ENCODE measurements around the gene SYT5.
"Not testable (repeated sequence)": the region's sequence is repeated elsewhere in the genome, so short reads cannot be mapped to it uniquely, and the experiment has no call there.

Gene SYT5

DNA sequence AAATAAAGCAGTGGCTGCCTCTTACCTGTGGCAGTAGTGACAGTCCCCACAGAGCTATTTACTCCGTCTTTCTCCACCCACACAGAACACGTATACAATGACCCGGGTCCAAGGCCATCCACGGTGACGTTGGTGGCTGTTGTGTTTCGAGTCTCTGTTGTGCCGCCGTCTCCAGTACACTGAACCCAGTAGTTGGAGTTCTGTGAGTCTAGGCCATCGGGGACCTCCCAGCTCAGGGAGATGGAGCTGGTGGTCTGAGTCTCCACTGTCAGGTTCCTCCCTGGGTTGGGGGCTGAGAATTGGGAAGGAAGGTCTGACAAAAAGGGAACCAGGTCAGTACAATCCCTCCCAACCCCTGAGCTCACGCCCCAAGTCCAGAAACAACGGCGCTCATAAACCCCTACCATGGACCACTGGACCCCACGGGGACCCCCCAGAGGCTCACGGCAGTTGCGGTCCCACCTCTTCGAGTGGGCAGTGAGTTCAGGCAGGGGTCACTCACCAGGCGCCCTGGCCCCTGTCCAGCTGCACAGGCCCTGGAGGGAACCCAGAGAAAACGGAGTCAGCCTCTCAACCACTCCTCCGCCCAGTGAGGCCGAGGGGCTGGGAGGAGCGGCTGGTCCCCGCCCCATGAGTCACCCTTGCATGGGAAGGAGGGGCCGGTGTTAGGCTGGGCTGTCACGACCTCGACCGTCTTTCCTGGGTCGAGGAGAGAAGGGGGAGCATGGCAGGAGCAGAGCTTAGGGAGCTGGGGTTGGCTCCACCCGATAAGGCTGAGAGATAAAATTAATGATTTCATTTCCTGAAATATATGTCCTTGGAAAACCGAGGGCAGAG lies 26.8 kb upstream of the SYT5 start:
- DNase-seq = peak in 1 of 2 donors; percentile 56

DNA sequence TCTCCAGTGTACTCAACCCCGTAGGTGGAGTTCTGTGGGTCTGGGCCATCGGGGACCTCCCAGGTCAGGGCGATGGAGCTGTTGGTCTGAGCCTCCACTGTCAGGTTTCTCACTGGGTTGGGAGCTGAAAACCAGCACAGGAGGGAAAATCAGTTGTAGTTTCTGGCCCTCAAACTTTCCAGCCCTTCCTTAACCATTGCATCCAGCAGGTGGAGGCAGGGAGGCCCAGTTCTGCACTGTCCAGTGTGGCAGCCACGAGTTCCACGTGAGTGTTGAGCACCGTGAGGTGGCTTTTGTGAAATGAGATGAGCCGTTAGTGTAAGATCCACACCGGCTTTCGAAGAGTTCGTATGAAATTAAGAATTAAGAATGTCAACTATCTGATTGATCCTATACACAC lies 22.1 kb upstream of the SYT5 start:
- not testable (repeated sequence) for DNase-seq

DNA sequence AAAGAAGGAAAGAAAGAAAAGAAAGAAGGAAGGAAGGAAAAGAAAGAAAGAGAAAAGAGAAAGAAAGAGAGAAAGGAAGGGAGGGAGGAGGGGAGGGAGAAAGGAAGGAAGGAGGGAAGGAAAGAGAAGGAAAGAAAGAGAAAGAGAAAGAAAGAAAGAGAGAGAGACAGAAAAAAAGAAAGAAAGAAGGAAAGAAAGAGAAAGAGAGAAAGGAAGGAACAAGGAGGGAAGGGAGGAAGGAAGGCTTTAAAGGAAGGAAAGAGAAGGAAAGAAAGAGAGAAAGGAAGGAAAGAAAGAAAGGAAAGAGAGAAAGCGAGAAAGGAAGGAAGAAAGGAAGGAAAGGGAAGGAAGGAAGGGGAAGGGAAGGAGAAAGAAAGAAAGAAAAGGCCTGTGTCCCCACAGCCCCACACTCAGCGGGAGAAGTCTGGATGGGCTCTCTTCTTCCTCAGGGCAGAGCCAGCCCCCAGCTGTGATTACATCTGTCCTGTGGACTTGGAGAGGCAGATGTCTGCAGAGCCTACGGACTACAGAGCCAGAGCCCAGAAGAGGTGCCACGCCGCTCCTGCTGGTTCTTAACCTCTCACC lies 19.6 kb upstream of the SYT5 start:
- DNase-seq = no peak

DNA sequence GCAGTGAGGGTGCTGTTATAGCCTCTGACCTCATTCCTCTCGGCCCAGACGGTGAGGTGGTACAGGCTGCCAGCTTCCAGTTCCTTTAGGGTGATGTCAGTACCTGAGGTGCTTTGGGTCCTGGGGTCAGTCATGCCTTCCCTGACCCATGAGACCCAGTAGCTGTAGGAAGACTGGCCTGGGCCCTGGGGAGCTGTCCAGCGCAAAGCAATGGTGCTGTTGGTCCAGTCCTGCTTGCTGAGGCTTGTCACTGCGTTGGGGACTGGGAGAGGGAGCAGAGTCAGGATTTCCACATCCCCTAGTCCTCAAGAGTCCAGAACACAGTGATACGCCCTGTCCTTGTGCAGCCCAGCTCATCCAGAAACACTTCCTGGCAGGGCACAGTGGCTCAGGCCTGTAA lies 18.6 kb upstream of the SYT5 start:
- no peak for DNase-seq

DNA sequence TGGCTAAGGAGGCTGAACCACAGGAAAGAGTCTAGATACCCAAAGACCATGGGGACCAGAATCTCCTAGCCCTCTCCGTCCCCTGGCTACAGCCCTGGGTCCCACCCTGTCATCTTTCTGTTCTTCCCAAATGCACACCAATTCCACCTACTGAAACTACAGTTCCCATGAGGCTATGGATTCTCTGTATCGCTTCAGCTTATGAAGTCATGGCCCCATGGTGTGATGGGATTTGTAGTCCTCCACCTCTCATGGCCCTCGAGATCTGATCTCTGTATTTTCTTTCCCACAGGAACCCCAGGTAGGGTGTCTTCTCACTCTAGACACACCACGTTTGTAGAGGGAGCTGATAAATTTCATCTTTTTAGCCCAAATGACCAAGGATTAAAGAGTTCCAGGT lies 17.4 kb upstream of the SYT5 start:
- DNase-seq = no peak

DNA sequence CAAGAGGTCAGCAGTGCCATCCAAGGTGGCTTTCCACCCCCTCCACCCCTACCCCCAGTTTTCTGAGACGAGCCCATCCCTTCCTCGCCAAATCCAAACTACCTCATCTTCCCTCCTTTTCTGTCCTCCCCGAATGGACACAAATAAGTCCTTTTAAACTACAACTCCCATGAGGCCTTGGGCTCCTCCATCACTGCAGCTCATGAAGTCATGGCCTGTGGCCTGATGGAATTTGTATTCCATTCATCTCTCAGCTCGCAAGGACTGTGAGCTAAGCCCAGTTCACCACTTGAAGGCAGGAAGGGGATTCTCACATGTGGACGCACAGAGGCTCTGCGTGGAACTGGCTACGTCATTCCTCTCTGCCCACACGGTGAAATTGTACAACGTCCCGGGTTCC lies 16.7 kb upstream of the SYT5 start:
- no peak for DNase-seq

DNA sequence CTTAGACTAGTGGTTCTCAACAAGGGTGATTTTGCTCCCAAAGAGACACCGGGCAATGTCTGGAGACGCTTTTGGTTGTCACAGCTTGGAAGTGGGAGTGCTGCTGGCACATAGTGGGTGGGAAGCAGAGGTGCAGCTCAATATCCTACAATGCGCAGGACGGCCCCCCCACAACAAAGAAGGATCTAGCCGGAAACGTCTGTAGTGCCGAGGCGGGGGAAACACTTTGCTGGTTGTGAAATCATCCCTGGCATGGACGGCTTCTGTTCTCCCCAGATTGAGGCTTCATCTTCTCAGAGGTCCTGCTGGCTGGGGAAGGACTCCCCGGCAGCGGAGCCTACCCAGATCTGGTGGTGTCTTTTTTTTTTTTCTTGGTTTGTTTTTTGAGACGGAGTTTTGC lies 13.4 kb upstream of the SYT5 start:
- DNase-seq = no peak

DNA sequence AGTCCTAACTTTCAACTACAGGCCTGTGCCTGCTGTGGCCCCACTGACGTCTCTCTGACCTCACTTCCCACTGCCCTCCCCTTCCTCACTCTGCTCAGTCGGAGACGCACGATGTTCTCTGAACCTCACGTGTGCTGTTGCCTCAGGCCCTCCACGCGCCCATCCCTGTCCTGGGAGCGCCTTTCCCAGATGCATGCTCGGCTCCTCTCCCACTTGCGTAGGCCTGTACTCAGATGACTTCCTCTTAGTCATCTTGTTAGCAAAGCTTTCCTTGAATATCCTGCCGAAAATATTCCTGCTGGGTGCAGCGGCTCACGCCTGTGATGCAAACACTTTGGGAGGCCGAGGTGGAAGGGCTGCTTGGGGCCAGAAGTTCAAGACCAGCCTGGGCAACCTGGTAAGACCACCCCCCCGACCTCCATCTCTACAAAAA lies 9.3 kb upstream of the SYT5 start:
- no peak for DNase-seq

DNA sequence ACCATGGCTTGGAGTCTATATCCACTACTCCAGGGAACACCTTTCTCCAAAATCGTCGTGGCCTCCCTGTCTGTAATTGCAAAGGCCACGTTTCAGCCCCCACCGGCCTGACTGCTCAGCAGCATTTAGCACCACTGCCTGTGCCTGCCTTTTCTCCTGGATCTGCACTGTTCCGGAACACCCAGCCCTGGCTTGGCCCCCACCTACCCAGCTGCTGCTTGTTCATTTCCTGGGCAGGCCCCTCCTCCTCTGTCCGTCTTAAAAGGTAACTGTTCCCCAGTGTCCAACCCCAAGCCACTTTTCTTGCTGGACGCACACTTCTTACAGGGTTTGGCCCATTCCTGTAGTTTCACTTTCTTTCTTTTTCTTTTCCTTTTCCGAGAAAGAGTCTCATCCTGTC lies 8.5 kb upstream of the SYT5 start:
- DNase-seq = no peak

DNA sequence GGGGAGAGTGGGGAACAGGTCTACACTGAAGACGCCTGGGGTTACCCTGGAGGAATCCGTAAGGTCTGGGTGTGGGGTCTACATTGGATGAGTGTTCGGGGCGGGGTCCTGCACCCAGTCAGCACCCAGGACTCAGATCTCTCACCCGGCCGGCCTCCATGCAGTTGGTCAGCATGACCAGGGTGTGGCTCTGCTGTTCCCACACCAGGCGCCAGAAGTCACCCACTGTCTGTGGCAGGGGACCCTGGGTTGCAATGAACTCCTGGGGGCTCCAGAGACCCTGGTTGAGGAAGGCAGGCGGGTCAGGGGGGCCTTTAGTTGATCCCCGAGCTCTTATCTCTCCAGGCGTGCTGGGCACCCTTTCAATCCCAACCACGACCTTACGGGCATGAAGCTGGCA lies 6.0 kb upstream of the SYT5 start:
- DNase-seq = no peak

DNA sequence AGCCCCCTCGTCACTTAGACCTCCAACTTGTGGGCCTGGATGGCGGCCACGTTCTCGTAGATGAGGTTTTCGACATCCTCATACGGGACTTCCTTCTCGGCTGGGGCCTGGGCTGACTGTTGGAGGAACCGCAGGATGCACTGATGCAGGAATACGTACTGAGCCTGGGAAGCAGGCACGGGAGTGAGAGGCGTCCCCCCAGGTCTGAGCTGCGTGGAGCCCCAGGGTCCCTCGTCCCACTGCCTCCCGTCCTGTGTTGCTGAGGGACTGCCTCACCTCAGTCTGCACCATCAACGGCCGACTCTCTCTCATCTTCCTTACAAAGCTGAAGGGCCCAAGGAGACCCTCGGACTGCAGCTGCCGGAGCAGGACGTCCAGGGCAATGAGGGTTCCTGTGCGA lies 1.7 kb upstream of the SYT5 start:
- no peak for DNase-seq

DNA sequence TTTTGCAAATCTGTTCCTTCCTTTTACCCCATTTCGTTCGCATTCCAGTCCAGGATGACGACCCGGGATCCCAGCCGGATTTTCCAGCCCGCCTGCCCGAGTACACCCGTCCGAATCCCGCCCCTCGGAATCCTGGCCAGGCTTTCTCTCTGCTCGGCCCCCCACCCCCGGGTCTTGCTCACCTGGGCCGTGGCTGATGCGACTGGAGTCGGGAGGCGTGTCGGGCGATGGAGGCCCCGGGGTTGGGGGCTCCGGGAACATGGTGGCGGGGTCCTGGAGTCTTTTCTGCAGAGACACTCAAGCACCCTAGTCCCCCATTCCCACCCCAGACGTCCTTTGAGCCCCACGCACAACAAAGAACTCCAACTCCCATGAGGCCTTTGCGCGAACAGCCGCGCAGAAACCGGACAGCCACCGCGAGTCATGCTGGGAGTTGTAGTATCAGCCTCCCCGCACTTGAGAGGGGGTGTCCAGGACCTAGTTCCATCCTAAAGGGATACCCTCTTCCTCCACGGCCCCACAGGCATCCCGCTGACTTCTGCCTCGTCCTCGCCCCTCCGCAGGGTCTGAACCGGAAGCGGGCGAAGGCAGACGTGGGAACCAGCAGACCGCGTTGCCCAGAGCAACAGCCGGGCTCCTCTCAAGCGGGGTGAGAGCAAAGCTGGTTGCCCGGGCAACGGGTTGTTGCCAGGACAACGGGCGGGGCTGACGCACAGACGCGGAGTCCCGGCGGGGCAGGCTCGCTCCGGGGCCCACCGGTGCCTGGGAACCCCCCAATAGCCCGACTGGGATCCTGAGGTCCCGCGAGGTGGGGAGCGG lies 1.1 kb downstream of the SYT5 start:
- DNase-seq = peak; percentile 94 to 96

DNA sequence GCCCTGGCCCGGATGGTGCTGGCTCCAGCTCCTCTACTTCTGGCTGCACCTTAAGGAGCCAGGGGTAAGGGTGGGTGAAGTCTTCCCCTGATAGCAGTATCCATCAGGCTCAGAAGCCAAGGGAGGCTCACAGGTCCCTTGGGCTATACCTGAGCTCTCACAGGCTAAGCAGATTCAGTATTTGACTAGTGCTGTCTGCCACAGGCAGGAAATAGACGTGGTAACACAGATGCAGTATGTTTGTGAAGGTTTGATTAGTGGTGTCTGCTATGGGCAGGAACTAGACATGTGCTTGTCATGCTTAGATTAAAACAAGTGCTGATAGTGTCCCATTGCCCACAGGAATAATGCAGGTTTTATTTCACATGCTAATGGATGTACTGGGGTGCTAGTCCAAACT lies 4.0 kb downstream of the SYT5 start:
- DNase-seq = no peak

DNA sequence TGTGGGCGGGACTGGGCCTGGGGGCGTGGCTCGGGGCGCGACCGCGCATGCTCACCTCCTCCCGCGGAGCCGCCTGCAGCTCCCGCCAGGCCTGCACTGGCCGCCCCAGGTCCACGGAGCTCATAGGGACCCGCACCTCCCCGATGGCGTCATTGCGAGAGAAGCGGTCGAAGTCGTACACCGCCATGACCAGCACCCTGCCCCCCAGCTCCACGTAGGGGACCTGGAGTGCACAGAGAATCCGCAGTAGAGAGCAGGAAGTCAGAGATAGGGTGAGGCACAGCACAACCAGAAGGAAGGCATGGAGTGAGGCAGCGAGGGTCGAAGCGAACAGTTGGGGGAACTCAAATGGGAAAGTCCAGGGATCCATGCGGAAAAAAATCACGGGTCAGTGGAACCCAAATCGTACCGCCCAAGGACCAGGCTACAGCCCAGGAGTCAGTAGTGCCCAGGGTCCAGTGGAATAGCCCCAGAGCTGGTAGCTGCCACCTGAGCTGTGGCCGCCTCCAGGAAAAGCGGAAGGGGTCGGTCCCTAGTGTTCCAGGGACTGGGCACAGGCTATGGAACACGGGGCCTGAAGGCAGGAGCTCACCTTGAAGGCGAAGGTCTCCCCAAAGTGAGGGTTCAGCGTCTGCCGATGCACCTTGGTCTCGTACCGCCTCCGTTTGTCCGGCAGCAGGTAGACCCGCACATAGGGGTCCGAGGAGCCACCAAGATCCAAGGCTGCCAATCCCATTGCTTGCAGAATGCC lies 4.8 kb downstream of the SYT5 start:
- DNase-seq = no peak

DNA sequence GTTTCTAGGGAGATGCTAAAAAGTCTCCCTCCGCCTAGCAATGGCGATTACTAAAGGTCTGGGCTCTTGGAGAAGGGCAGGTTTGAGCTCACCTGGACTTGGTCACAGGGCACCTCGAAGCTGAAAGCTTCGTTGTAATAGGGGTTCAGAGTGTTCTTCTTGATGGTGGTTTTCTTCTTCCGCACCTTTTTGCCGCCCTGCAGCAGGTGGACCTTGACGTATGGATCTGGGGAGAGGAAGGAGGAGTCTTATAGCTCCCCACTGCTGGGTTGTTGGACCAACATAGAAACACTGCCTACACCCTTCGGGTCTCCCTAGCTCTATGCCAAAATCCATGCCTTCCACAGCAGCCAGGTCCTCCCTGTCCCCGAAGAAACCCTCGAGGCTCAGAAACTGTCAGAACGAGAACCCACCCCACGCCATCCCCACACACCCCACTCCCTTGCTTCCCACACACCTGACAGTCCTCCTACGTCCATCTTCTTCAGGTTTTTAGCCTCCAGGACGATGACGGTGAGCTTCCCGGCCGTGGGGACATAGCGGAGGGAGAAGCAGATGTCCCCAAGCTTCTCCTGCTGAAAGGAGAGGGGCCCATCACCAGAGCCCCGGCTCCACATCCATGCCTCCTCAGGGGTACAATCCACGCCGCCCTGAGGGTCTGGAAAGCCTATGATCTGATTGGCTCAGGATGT lies 5.5 kb downstream of the SYT5 start:
- DNase-seq = no peak

DNA sequence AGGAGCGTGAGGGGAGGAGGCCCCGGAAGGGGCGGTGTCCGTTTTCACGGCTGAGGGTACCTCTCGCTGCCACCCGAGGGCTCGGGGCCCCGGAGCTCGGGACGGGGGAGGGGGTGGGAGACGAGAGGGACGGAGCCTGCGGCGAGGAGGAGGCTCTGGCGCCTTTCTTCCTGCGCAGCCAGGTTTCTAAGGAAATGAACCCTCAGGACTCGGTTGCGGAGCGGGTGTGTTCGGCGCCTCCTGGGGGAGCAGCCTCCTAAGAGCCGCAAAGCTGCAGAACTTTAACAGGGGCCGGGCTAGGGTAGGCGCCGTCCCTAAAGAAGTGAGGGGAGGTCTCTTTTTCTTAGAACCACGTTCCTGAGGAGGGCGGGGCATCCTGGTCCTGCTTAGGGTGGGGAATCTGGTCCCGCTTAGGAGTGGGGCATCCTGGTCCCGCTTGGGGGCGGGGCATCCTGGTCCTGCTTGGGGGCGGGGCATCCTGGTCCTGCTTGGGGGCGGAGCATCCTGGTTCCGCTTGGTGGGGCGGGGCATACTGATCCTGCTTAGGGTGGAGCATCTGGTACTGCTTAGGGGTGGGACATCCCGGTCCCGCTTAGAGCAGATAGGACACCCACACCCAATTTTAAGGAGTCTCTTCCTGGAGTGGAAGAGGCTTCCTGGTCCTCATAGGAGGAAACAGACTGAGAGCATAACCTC lies 6.2 kb downstream of the SYT5 start:
- peak; percentile 36 to 45 for DNase-seq

DNA sequence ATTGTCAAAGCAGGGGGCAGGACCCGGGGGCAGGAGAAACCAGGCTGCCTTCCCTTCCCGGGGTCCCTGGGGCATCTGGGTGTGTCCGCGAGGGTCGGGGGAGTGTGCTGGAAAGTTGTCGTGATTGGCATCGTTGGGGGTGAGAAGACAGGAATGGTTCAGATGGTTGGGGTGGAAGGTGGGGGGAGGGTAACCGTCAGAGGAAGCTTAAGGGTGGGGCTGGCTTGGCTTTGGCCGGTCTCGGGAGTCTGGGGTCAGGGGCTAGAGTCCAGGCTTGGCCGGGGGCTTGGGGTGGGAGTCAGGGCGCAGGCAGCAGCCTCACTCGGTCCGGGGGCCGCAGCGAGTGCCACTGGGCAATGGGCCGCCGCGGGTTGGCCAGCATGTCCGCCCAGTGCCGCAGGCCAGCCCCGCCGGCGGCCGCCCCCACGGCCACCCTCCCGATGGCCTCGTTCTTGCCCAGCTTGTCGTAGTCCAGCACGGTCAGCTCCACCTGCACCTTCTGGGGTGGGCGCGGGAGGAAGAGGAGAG lies 6.8 kb downstream of the SYT5 start:
- DNase-seq = no peak

DNA sequence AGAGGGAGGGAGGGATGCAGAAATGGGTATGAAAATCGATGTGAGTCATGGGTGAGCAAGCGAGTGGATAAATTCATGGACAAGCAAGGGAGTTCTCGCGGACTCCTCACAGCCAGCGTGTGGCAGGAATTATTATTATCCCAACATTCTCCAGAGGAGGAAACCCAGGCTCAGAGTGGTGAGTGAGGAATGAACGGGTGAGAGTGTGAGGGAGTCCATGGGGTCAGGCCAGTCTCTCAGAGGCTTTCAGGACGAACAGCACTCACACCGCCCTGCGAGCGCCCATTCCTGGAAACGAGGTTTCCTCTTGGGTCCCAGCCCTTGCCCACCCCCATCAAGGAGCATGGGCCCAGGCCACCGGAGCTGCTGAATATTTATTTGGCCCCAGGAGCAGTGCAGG lies 7.3 kb downstream of the SYT5 start:
- DNase-seq = no peak

DNA sequence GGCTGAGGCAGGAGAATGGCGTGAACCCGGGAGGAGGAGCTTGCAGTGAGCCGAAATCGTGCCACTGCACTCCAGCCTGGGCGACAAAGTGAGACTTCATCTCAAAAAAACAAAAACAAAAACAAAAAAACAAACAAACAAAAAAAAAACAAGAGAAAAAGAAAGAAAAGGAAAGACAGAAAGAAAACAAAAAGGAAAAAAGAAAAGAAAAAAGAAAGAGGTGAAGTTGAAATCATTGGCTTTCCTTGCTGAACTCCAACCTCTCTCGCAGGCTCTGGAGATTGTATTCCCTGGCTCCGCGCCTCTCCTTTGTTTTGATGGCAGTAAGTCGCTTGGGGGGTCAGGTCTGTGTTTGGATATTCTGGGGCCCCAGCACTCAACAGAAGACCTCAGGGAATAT lies 7.8 kb downstream of the SYT5 start:
- DNase-seq = not testable (repeated sequence)

DNA sequence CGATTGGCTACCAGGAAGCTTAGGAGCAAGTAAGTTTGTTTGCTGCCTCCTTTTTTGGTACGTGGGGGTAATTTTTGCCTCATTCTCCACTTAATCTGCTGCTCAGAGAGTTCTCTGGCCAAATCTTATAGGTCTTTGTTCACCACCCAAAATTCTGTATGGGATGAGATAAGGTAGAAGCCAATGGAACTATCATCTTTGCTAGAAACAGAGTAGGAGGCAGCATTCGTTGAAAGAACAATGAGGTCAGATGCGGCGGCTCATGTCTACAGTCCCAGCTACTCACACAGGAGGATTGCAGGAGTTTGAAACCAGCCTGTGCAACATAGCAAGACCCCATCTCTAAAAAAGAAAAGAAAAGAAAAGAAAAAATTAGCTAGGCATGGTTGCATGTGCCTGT lies 8.6 kb downstream of the SYT5 start:
- DNase-seq = no peak

DNA sequence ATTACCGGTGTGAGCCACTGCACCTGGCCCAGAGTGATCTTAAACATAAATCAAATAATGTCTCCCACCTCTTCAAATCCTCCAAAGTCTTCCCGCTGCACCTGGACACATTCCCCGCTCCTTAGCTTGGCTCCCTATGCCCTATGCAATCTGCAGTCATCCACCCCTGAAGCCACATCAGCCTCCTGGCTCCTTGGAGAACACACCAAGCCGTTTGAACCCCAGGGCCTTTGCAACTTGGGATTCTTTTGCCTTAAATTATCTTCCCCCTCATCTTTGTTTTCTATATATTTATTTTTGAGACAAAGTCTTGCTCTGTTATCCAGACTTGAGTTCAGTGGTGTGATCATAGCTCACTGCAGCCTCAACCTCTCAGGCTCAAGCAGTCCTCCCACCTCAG lies 11.0 kb downstream of the SYT5 start:
- DNase-seq = no peak
